RPMI7951 (cell line): ENCODE results near the gene SLC35B2. TPM values are rescaled to one million over a fixed set of nuclear protein-coding genes. Genes with fewer than 3 reads are reported as not detected.
A peak's percentile ranks its signal among the peaks of the same experiment; 100 is the strongest.
"Not testable (repeated sequence)": the region's sequence is repeated elsewhere in the genome, so short reads cannot be mapped to it uniquely, and the experiment has no call there.

Experiments used
- DNase-seq: peaks from one replicate; pipeline ENCODE4 v3.0.0-alpha.2; 2012; ENCODE audit warnings: low read depth
- total RNA-seq: library from RNA; depleted of rRNA; stranded (reverse); fragments of >200 nt; shearing (Covaris generic); gene quantifications from 2 replicates; pipeline ENCODE4 v1.2.3, GENCODE V29; 2014

The SLC35B2 gene
- total RNA-seq, 1 experiment from 2014 or later = 101 TPM

DNA sequence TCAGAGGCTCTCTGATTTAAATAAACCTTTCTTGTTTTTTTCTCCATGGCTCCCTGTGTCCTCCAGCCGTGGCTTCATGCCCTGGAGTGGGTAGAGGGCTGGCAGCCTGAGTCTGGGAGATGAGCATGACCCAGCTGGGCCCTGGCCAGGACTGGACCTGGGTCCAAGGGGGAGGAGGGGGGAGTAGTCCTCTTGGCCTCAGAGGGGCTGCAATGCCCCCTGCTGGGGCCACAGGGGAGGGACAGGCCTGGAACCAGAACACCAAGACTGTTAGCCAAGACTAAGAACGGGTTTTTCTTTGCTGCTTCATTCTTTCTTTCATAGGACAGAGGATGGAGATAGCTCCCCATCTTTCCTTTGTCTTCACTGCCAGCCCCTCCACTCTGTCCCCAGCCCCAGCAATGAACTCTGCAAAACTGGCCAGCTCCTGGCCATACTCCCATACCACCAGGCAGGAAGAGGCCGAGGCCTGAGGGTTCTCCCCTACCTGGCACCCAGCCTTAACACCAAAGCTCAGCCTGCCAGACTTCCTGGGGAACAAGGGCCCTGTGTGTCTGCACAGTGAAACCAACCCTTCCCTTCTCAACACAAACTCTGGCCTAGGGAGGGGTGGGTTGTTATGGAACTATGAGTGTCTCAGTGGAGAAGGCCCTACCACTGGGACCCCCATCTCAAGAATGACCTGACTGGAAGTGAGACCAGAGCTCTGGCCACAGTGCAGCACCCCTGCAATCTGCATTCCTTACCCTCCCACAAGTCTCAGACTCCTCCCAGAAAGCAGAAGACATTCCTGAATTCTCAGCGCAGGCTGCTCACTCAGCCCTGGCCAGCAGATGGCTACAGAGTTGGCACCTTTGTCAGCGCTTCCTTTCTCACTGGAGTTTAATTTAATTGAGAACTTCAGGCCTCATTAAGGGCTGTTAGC, 23.0 kb downstream of the SLC35B2 start:
- peak; percentile 73 for DNase-seq

GRCh38 chr6:44233567-44234100, 23.7 kb downstream of the SLC35B2 start:
- DNase-seq = no peak

- DNase-seq = no peak
Observed at GRCh38 chr6:44232676-44233566, 24.4 kb downstream of the SLC35B2 start.

DNA sequence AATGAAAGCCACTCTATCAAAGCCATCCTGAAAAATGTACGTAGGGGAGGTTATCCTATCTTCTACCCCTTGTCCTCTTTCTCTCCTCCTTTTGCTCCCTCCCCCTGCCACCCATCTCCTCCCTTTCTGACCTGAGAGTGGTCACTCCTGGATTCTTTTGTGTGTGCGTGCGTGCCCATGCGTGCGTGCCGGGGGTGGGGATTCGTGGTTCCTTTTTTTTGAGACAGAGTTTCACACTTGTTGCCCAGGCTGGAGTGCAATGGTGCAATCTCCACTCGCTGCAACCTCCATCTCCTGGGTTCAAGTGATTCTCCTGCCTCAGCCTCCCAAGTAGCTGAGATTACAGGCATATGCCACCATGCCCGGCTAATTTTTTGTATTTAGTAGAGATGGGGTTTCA, 25.9 kb downstream of the SLC35B2 start:
- DNase-seq = not testable (repeated sequence)

- no peak for DNase-seq
Observed at GRCh38 chr6:44230034-44230675, 27.2 kb downstream of the SLC35B2 start.

DNA sequence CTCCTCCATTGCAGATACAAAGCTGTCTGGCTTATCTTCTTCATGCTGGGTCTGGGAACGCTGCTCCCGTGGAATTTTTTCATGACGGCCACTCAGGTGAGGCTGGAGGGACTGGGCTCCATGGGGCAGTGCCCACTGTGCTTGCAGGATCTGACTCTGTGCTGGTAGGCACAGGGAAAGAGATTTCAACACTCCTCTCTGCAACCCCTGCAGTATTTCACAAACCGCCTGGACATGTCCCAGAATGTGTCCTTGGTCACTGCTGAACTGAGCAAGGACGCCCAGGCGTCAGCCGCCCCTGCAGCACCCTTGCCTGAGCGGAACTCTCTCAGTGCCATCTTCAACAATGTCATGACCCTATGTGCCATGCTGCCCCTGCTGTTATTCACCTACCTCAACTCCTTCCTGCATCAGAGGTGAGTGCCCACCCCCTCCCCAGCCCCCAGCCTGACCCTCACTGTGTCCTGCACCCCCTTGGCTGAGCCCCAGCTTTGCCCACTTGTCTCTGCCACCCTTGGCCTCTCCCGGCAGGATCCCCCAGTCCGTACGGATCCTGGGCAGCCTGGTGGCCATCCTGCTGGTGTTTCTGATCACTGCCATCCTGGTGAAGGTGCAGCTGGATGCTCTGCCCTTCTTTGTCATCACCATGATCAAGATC, 27.8 kb downstream of the SLC35B2 start:
- DNase-seq = no peak

GRCh38 chr6:44228836-44229235, 28.5 kb downstream of the SLC35B2 start:
- DNase-seq = no peak

GRCh38 chr6:44228433-44228832, 28.9 kb downstream of the SLC35B2 start:
- DNase-seq = no peak

- no peak for DNase-seq
Observed at GRCh38 chr6:44228031-44228430, 29.3 kb downstream of the SLC35B2 start.

DNA sequence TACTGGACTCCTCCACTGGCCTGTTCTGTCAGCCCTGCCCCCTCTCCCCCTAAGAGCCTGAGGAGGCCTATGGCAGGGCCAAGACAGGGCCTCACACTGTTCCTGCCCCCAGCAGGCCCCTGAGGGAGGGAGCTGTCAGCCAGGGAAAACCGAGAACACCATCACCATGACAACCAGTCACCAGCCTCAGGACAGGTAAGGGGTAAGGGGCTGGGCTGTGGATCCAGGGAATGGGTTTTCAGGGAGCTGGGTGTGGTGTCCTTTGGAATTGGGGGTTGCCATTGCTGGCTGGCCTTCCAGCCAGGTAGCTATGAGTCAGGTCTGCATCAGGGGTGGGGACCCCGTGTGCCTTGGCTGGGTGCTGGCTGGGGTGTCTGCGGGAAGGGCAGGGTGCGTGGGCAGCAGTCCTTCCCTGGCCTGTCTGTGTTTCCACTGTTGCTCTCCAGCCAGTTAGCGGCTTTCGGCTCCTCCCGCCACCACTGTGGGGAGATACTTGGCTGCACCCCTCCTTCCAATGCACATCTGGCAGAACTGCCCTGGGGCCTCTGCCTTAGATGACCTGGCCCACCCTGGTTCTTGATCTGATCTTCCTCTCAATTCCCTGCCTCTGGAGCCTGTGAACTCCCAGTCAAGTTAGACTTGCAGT, 30.1 kb downstream of the SLC35B2 start:
- no peak for DNase-seq

DNA sequence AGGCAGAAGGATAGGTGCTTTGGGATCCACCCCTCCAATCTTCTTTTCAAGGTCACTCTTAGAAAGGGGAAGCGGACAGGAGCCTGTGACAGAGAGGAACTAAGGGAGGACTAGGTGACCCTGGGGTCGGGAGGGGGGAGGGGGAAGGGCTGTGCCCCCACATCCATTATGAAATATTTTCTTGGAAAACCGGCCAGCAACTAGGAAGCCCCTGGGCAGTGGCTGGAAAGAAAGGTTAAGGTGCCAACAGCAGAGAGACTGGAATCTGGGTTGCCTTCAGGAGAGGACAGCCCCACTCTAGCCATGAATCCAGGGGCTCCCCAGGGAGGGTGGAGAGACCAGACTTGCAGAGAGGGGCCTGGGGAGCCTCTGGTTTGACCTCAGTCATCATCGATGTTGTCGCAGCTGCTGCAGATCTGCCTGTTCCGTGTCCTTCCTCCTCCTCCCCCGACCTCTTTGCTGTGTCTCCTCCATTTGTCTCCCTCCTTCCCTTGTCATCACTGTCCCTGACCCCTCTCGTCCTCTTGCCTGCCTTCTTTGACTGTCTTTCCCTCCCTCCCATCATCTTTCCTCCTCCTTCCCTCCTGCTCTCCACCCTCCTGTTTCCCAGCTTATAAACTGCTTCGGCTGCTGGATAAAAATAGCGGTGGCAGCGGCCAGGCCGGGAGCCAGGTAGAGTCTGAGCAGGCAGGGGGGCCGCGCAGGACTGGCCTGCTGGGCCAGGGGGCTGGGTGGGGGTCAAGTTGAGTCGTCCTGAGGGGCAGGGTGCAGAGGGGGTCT, 30.8 kb downstream of the SLC35B2 start:
- no peak for DNase-seq

GRCh38 chr6:44225579-44226325, 31.6 kb downstream of the SLC35B2 start:
- DNase-seq = no peak

- DNase-seq = no peak
Observed at GRCh38 chr6:44224965-44225305, 32.4 kb downstream of the SLC35B2 start.

DNA sequence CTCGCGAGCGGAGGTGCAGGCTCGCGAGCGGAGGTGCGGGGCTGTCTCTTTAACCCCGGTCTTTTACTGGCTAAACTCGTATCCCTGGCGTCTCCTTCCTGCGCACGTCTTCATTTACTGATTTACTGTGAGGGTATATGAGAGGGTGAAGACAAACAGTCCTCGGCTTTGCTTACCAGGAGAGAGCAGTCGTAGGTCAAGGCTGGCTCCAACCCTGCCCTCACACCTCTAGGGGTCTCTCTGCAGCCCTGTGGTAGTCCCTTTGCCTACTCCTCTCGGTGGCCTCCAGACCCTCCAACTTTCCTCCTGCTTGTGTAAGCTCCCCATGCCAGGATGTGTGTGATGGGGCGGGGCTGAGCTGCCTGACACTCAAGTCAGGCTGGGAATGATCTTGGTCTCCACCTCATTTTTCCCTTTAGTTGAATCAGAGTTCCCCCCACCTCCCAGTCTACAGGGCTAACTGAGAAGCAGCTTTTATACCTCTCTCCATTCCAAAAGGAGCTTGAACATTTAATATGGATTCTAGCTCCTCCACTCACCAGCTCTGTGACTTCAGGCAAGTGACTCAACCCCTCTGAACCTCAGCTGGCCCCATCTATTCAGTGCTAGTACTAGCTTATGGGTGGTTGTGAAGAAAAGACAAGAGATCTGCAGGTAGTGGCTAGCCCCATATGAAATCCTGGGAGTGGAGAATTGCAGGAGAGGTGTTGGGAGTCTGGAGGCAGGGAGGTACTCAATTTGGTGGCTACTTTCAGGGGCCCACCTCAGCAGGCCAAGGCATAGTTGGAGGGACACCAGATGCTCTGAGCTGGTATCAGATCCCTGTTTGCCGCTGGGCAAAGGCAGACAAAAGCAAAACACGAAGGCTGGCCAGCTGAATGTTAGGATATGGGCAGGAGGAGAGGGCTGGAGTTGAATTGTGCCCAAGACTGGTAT, 33.0 kb downstream of the SLC35B2 start:
- no peak for DNase-seq

DNA sequence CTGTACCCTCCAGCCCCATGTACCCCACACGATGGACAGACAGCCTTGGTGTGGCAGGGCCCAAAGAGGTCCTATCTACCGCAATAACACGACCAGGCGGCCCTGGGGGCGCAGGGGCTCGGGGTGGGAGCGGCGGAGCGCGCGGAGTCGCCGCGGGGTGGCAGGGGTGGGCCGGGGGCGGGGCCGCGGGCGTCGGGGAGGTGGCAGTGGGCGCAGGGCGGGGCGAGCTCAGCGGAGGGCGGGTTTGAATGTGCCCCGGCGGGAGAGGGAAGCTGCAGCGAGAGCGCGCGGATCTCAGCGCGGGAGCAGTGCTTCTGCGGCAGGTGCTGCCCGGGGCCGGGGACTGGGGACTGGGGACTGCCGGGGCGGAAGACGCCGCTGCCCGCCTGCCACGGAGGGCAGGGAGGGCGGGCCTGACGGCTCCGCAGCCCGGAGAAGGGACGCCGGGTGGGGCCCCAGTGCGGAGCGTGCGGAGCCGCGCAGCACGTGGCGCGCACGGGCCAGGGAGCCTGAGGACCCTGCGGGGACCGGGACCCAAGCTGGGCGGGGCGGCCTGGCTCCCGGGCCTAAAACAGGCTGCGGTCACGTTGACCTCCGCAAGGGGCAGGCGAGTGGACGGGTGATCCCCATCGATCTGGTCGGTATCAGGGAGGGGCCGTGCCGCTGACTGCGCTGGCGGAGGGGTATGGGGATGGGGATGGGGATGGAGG, 33.9 kb downstream of the SLC35B2 start, which contains the start of gene SLC29A1:
SLC29A1 (plus strand) TSS at position 277 of the 710 bp plus-strand sequence. CDS start 3,719 bp downstream, outside the sequence.
- peak; percentile 71 for DNase-seq

DNA sequence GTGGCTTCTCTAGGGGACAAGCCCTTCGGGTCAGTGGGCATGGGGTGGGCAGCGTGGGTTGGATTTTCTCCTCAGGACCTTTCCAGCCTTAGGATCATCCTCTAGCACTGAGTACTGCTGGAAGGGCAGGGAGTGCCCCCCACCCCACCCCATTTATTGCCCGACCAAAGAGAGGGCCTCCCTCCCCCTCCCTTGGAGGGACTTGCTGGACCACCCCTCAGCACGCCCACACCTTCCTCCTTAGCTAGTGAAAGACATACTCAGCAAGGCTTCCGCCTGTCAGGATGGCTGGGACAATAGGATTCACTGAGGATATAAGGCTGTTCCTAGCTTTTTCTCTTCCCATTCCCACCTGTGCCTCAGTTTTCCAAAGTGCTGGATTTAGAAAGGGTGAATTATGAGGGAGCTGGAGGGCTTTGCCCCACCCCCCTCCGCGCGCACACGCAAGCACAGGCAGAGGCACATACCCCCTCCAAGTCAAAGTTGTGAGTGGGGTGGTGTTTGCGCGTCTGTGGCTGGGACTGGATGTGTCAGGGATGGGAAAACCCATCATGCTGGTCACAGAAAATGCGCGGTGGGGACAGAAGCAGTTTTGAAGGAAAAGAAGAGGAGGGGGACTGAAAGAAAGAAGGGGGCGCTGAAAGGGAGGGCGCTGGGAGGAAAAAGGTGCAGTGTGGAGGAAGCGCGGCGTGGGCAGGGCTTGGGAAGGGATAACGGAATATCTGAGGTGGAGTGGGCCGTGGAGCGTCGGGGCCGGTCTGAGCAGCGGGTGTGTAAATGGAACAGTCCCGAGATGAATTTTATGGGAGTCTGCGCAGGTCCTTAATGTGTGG, 34.6 kb downstream of the SLC35B2 start:
- DNase-seq = no peak

DNA sequence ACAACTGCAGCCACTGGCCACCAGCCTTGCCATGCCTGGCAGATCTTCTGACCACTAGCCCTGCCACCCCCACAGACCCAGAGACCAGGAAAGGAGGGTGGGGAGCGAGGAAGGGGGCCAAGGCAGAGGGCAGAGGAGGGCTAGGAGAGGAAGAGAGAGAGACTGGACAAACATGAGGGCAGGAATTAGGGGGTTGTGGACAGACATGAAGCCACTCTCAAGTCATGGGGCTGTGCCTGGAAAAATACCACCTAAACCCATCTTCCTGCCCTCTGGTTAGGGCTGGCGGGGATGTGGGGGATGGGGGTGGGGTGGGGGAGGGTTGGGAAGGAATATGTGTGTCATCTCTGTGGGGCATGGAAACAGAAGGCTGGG, 35.4 kb downstream of the SLC35B2 start:
- DNase-seq = no peak
